GM12864 (cell line): ENCODE results near the gene DIO3.

Experiments used
- DNase-seq: peaks from one replicate; pipeline ENCODE4 v3.0.0-alpha.2; 2011; ENCODE audit warnings: low read depth
- H3K4me3 ChIP-seq: 2 replicates; pipeline ENCODE4 v1.5.1; 2011; ENCODE audit warnings: mild to moderate bottlenecking, low read depth, low read length, control low read depth
- TF ChIP-seq, protein P1 (sequence below): IDR thresholded peaks from 2 replicates; pipeline ENCODE4 v1.5.1; 2011; ENCODE audit warnings: low read depth, mild to moderate bottlenecking, moderate library complexity, low read length, control low read depth, inconsistent platforms; ENCODE audit errors: missing control alignments

DIO3 gene

DNA sequence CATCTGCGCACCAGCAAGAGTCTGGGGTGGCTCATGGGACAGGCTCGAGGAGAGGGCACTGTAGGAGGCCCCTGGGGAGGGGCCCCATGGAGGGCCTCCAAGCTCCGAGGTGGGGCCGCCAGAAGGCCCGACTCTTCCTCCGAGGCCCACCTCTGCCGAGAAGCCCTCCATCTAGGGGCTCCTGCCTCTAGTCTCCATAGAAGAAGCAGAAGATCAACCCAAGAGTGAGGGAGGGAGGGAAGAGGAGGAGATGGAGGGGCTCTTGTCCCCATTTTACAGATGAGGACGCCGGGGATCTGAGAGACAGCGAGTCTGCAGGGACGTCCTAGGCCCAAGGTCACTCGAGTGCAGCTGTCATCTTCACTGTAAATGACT, 41.2 kb downstream of the DIO3 start:
- TF ChIP-seq, protein P1, sequence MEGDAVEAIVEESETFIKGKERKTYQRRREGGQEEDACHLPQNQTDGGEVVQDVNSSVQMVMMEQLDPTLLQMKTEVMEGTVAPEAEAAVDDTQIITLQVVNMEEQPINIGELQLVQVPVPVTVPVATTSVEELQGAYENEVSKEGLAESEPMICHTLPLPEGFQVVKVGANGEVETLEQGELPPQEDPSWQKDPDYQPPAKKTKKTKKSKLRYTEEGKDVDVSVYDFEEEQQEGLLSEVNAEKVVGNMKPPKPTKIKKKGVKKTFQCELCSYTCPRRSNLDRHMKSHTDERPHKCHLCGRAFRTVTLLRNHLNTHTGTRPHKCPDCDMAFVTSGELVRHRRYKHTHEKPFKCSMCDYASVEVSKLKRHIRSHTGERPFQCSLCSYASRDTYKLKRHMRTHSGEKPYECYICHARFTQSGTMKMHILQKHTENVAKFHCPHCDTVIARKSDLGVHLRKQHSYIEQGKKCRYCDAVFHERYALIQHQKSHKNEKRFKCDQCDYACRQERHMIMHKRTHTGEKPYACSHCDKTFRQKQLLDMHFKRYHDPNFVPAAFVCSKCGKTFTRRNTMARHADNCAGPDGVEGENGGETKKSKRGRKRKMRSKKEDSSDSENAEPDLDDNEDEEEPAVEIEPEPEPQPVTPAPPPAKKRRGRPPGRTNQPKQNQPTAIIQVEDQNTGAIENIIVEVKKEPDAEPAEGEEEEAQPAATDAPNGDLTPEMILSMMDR: no peak
- DNase-seq: no peak
- H3K4me3 ChIP-seq: no peak overlapping the region

DNA sequence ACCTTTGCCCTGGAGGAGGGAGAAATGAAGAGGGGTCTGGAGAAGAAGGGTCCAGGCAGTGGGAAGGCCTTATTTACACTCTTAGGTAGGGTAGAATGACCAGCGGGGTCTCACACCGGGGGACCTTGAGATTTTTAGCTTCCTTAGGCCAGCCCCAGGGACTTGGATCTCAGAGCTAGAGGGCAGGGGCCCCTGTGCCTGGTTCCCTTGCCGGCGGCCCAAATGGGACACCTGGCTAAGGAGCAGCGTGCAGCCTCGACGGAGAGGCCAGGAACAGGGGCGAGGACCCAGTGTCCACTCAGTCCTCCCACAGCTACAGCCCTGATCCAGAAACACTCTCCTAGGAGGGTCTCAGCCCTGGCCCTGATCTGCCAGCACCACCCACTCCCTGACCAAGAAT, 41.8 kb downstream of the DIO3 start:
- TF ChIP-seq, protein P1: no peak
- H3K4me3 ChIP-seq: no peak overlapping the region
- no peak for DNase-seq

DNA sequence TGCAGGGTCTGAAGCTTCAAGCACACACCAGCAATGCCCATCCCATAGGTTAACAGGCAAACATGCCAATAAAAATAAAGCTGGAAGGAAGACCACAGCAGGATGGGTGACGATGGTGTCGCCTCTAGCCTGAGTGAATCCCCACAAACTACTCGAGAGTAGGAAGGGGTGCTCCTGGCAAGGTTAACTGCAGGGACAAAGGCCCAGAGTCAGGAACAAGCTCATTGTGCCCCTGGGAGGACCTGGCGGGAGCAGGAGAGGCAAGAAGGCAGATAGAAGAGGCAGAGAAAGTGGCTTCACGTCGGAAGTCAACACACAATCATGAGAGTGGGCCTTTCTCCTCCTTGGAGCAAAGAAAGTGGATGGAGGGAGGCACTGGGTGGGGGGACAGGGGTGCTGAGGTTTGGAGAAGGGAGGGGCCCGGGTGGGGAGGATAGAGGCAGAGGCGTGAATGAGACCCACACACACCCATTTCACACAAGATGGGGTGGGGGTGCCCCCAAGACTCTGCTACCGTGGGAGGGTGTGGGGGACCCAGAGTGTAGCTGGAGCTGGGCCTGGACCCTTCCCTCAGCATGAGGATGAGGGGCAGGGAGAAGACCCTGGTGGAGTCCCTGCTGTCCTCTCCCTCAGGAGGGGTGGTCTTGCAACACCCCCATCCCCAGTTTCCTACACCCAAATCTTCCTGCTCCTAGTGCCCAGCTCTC, 43.1 kb downstream of the DIO3 start:
- H3K4me3 ChIP-seq: no peak overlapping the region
- no peak for DNase-seq
- TF ChIP-seq, protein P1: no peak

DNA sequence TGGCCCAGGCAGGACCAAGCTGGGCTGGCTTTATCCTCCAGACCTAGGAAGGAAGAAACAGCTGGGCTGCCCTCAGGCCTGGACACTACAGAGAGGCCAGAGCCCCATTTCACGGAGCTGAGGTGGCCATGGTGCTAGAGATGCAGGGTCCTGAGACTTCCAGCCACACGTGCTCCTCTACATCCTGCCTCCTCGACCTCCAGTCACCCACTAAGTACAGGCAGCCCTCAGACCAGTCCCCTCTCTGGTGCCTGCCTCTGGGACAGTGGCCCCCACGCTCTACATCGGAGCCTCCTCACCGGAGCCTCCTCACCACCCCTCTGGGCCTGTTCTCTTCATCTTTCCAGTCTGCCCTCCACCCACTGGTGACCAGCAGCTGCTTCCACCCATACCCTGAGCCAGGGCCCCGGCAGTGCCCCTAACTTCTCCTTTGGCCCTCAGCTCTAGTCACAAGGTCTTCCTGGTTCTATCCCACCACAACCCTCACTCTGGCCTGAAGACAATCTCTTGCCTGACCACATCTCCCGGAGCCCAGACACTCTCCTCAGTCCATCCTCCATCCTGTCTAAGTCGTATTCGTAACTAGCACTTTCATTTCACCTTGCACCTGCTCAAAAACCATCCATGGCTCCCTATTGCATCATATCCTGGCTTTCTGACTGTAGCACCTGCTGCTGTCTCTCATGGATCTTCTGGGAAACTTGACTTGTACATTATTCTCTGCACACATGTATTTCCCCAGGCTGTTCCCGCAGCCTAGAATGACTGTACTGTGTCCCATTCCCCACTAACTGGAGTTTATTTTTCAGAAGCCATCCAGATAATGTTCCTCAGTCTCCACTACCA, 43.9 kb downstream of the DIO3 start:
- DNase-seq: no peak
- H3K4me3 ChIP-seq: no peak overlapping the region
- TF ChIP-seq, protein P1: no peak

DNA sequence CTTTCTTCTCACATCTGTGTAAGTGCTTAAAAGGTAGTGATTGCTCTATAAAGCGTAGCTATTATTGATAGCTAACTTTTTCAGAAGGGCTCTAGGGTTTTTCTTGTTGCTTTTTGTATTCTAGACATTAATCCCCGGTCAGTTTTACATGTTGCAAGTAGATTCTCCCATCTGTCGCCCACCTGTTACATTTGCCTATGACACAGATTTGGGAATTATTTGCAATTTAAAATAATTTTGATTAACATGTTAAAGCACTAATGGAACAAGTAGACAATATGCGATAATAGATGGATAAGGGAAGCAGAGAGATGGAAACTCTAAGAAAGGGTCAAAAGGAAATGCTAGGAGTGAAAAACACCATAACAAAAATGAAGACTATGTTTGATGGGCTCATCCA, 44.5 kb downstream of the DIO3 start:
- TF ChIP-seq, protein P1: no peak

More for the DNA sequence above, 44.5 kb downstream of the DIO3 start:
- H3K4me3 ChIP-seq: no peak overlapping the region
- DNase-seq: no peak
